ENCODE results near the gene PFDN4.
A peak's percentile ranks its signal among the peaks of the same experiment; 100 is the strongest.

The PFDN4 gene

DNA sequence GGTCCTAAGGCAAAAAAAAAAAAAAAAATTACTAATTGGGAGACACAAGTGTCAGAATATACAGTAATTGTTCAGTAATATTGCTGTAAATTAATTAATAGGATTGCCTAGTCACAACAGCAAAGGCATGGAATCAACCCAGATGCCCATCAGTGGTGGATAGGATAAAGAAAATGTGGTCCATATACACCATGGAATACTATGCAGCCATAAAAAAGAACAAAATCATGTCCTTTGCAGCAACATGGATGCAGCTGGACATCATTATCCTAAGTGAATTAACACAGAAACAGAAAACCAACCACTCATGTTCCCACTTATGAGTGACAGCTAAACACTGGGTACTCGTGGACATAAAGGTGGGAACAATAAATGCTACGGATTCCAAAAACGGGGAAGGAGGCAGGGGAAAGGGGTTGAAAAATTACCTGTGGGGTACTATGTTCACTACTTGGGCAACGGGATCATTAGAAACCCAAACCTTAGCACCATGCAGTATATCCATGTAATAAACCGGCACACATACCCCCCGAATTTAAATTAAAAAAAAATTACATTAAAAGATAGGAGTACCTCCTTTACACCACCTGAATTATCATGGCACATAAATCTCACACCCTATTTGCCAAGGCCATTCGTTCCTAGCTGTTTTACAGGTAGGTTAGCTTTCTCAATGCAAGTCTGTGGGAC lies 689 bp upstream of the PFDN4 start:
- H3K4me3 ChIP-seq (ENCODE audit: low read depth, low read length), result no peak overlapping the region
- DNase-seq (ENCODE audit: low read depth, low spot score), result no peak
- in situ Hi-C loops (cut with HindIII; ENCODE audit: low sequenced_read_pairs), result no loop called here
- TF ChIP-seq, protein P1, sequence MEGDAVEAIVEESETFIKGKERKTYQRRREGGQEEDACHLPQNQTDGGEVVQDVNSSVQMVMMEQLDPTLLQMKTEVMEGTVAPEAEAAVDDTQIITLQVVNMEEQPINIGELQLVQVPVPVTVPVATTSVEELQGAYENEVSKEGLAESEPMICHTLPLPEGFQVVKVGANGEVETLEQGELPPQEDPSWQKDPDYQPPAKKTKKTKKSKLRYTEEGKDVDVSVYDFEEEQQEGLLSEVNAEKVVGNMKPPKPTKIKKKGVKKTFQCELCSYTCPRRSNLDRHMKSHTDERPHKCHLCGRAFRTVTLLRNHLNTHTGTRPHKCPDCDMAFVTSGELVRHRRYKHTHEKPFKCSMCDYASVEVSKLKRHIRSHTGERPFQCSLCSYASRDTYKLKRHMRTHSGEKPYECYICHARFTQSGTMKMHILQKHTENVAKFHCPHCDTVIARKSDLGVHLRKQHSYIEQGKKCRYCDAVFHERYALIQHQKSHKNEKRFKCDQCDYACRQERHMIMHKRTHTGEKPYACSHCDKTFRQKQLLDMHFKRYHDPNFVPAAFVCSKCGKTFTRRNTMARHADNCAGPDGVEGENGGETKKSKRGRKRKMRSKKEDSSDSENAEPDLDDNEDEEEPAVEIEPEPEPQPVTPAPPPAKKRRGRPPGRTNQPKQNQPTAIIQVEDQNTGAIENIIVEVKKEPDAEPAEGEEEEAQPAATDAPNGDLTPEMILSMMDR (IDR thresholded peaks at IDR 0.05; ENCODE audit: low read depth, low read length), result no peak

DNA sequence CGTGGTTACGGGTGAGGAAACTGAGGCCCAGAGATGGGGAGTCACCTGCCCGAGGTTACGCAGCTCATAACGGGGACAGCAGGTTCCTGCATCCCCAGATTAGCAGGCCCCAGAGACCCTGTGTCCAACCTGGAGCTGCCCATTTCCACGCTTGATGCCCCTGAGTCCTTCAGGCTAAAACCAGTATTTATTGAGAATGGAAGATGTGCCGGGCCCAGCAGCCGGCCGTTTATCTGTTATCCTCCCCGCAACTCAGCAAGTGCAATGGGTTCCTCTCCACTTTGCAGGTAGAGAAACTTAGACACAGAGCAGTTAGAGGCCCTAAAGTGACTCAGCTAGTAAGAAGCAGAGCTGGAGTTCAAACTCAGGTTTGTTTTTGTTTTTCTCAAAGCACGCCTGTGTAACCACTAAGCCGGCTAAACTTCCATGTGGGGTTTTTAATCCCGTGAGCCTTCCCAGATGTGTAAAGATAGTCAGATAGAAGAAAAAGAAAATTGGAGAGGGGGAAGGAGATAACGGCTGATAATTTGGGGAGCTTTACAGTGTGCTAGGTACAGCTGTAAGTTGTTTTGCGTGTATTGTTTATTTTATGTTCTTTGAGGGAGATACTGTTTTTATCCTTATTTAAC lies 775 bp downstream of the PFDN4 start:
- TF ChIP-seq, protein P1 (IDR thresholded peaks at IDR 0.05; ENCODE audit: low read depth, low read length), result no peak
- in situ Hi-C loops (cut with HindIII; ENCODE audit: low sequenced_read_pairs), result no loop called here

DNA sequence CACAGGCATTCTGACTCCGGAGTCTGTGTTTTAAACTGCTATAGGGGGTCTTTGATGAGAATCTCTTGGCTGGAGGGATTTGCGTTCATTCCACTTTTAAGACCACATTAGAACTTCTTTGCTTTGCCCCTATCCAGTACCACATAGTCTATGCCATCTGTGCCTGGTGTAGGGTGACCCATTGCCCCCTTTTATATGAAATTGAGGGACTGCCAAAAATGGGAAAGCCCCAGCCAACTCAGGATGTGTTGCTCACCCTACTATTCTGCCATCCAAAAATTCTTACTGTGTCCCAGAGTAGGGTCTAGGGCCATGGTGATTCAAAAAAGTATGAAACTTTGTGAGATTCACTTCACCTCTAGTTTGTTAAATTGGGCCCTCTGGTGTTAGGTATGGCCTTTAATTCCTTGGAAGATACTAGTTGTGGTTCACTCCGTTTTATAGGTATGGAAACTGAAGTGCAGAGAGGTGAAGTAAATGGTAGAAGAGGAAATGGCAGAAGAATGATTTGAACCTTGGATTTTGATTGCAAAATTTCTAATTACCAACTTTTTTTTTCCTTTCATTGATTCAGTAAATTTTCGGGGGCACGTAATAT lies 1.4 kb downstream of the PFDN4 start:
- TF ChIP-seq, protein P1 (IDR thresholded peaks at IDR 0.05; ENCODE audit: low read depth, low read length), result no peak

More for the DNA sequence above, 775 bp downstream of the PFDN4 start:
- peak; percentile 58 for DNase-seq (ENCODE audit: low read depth, low spot score)
- H3K4me3 ChIP-seq (ENCODE audit: low read depth, low read length), result peak overlapping the region; percentile 83

DNA sequence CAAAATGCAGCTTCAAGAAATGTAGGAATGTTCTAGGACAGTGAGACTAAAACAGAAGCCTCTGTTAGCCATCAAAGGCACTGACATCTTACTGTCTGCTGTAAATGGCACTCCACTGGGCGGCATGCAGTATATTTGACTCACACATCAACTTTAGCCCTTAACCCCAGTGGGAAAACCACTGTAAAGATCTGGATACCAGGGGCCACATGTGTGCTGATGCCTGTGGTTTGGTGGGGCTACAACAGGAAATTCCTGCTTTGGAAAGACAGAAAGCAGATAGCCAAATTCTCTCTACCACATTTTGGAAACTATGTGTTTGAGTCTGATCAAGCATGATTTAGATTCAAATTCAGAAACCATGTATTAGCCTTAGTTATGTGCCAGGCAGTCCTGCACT lies 4.3 kb downstream of the PFDN4 start:
- peak; percentile 66 for DNase-seq (ENCODE audit: low read depth, low spot score)
- TF ChIP-seq, protein P1 (IDR thresholded peaks at IDR 0.05; ENCODE audit: low read depth, low read length), result no peak
- no peak overlapping the region for H3K4me3 ChIP-seq (ENCODE audit: low read depth, low read length)
- in situ Hi-C loops (cut with HindIII; ENCODE audit: low sequenced_read_pairs), result no loop called here

More for the DNA sequence above, 1.4 kb downstream of the PFDN4 start:
- DNase-seq (ENCODE audit: low read depth, low spot score), result no peak
- peak overlapping the region; percentile 83 for H3K4me3 ChIP-seq (ENCODE audit: low read depth, low read length)
- in situ Hi-C loops (cut with HindIII; ENCODE audit: low sequenced_read_pairs), result no loop called here

DNA sequence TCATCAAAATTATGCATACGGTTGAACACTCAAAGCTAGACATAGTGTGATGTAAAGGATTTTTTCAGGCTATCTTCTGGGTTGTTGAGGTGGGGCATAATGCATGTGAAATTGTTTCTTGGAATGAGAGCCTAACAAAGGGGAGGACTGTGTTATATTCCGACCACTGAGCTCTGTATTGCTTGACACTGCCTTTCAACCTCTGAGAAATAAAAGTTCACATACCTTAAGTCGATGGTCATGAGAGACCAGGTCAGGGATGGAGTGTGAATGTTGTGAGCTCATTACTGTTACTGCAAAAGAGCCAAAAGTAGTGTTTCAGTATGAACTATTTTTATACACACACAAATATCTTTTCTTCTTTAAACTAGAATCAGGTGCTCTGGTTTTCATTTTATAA lies 5.0 kb downstream of the PFDN4 start:
- no peak for DNase-seq (ENCODE audit: low read depth, low spot score)

DNA sequence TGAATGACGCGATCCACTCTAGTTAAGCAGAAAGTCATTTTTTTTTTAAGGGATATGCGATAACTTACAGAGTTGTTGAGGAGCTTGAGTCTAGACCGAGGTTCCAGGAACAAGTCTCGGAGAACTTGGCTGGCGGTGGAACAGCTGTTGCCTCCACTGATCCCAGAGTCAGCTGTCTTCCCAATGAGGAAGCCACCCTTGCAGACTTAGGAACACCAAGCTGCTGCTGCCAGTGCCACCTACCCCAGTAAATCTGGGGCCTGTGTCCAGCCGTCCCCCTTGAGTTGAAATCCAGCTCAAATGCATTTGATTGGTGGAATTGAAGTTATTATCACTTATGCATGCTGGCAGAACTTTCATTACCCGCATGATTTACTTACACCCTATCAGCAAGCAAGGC lies 6.7 kb downstream of the PFDN4 start:
- H3K4me3 ChIP-seq (ENCODE audit: low read depth, low read length), result no peak overlapping the region
- TF ChIP-seq, protein P1 (IDR thresholded peaks at IDR 0.05; ENCODE audit: low read depth, low read length), result no peak
- in situ Hi-C loops (cut with HindIII; ENCODE audit: low sequenced_read_pairs), result no loop called here
- DNase-seq (ENCODE audit: low read depth, low spot score), result no peak

More for the DNA sequence above, 5.0 kb downstream of the PFDN4 start:
- TF ChIP-seq, protein P1 (IDR thresholded peaks at IDR 0.05; ENCODE audit: low read depth, low read length), result no peak
- H3K4me3 ChIP-seq (ENCODE audit: low read depth, low read length), result no peak overlapping the region
- in situ Hi-C loops (cut with HindIII; ENCODE audit: low sequenced_read_pairs), result no loop called here

Data from astrocyte of the spinal cord (primary cell).